OCI-LY3 (cell line): Measurements from ENCODE around the gene OR10A5.

Experiments
- EZH2phosphoT487 ChIP-seq: fragments of 200-600 bp; shearing (Covaris generic); IDR thresholded peaks from 2 replicates; pipeline ENCODE4 v1.6.1; 2018; ENCODE audit warnings: antibody characterized with exemption, mixed run types, low read depth
- TF ChIP-seq, protein P1 (sequence below): fragments of 200-600, 300-600 bp; sonication (generic); IDR thresholded peaks from 2 replicates; pipeline ENCODE4 v1.5.1; 2014; ENCODE audit warnings: antibody characterized with exemption, low read length, low read depth

DNA sequence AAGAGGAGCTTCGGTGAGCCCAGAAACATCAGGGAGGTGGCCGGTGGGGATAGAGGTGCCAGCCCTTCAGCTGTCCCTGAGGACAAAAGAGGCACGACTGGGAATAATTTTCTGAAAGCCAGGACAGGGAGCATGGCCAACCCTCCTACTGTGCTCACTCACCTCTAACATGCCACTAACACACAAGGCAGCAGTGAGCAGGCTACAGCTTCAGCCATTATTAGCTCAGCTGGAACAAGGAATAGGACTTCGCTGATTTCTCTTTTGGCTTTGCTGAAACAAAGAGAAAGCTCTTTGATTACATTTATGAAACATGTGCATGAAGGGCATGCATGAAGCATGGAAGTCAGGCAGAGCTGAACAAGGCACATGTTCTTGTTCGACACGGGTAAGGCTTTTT is 12.1 kb upstream of the OR10A5 start:
- TF ChIP-seq, protein P1, sequence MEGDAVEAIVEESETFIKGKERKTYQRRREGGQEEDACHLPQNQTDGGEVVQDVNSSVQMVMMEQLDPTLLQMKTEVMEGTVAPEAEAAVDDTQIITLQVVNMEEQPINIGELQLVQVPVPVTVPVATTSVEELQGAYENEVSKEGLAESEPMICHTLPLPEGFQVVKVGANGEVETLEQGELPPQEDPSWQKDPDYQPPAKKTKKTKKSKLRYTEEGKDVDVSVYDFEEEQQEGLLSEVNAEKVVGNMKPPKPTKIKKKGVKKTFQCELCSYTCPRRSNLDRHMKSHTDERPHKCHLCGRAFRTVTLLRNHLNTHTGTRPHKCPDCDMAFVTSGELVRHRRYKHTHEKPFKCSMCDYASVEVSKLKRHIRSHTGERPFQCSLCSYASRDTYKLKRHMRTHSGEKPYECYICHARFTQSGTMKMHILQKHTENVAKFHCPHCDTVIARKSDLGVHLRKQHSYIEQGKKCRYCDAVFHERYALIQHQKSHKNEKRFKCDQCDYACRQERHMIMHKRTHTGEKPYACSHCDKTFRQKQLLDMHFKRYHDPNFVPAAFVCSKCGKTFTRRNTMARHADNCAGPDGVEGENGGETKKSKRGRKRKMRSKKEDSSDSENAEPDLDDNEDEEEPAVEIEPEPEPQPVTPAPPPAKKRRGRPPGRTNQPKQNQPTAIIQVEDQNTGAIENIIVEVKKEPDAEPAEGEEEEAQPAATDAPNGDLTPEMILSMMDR: no peak
- TF ChIP-seq EZH2phosphoT487: no peak
